Fibroblast of the aortic adventitia (primary cell): Measurements from ENCODE around the gene OARD1. TPM values are rescaled to one million over a fixed set of nuclear protein-coding genes. Genes with fewer than 3 reads are reported as not detected.

Experiments used
- DNase-seq: peaks from one replicate; pipeline ENCODE4 v3.0.0-alpha.2; 2010; ENCODE audit warnings: low read depth
- H3K4me3 ChIP-seq: 2 replicates; pipeline ENCODE4 v1.5.1; 2011; ENCODE audit warnings: low read depth, mild to moderate bottlenecking, control low read depth, low read length, moderate library complexity
- CTCF ChIP-seq: IDR thresholded peaks from 2 replicates; pipeline ENCODE4 v1.5.1; 2011; ENCODE audit warnings: mild to moderate bottlenecking, low read length, control low read depth, inconsistent platforms; ENCODE audit not compliant: insufficient read depth
- total RNA-seq: library from RNA; depleted of rRNA; stranded (reverse); fragments of >200 nt; gene quantifications from 2 replicates; pipeline ENCODE4 v1.2.3, GENCODE V29; 2012; ENCODE audit warnings: low replicate concordance

The OARD1 gene
- total RNA-seq, 1 donor, result 10.8 TPM

DNA sequence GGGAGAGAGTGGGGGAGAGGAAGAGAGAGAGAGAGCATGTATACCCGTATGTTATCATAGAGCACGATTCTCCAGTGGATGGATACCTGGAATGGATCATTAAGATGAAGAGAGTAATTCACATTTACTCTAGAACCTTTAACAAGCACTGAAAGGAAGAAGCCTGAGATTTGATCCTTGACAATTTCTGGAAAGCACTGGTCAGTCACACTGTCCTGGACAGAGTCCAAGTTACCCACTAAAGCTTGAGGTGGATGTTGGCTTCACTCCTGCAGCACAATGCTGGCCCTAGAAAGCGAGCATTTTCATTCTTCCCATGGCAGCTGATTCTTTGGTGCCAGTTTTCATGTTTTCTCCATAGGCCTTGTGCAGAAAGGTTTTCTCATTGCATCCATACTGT, 26.2 kb upstream of the OARD1 start:
- peak; percentile 23 for DNase-seq
- no peak for TF ChIP-seq CTCF
- no peak overlapping the region for H3K4me3 ChIP-seq

DNA sequence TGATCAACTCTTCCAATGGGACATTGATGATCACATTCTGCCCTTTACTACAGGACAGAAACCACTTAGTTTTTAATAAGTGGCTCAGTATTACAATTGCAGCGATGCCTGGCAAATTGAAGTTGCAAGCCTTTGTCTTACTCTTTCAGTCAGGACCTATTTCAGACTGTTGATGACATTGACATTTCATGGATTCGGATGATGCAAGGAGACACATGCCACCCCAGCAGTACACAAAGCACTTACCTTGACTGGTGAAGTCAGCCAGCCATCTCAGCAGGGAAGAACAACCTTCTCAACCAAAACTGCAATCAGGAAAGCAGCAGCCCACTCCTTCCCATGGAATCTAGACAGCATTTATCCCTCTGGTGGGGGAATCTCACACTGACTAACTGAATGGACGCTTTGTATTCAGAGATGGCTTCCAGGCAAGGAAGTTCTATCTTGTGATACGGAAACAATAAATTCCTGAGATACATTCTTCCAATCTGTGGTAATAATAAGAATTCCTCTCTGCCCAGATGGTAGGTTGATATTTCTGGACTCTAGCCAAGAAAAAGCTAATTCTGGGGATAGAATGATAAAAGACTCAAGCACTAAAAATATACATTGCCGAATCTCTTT, 25.4 kb upstream of the OARD1 start:
- no peak overlapping the region for H3K4me3 ChIP-seq
- TF ChIP-seq CTCF, result peak; percentile 3
- DNase-seq, result peak; percentile 66

DNA sequence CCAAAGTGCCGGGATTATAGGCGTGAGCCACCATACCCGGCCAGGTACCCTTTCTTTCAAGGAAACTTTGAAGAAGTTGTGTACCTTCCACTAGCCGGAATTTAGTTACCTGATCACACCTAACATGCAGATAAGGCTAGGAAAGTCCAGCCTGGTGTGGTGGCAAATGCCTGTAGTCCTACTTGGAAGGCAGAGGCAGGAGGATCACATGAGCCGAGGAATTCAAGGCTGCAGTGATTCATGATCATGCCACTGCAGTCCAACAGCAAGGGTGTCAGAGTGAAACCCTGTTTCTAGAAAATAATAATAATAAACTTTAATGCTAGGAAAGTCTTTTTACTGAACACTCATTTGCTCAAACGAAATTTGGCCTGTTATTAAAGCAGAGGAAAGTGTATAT, 21.6 kb upstream of the OARD1 start:
- DNase-seq, result peak; percentile 12
- TF ChIP-seq CTCF, result no peak
- H3K4me3 ChIP-seq, result no peak overlapping the region

GRCh38 chr6:41092421-41093140, 20.4 kb upstream of the OARD1 start:
- DNase-seq, result peak; percentile 47
- no peak overlapping the region for H3K4me3 ChIP-seq
- peak; percentile 47 for TF ChIP-seq CTCF

DNA sequence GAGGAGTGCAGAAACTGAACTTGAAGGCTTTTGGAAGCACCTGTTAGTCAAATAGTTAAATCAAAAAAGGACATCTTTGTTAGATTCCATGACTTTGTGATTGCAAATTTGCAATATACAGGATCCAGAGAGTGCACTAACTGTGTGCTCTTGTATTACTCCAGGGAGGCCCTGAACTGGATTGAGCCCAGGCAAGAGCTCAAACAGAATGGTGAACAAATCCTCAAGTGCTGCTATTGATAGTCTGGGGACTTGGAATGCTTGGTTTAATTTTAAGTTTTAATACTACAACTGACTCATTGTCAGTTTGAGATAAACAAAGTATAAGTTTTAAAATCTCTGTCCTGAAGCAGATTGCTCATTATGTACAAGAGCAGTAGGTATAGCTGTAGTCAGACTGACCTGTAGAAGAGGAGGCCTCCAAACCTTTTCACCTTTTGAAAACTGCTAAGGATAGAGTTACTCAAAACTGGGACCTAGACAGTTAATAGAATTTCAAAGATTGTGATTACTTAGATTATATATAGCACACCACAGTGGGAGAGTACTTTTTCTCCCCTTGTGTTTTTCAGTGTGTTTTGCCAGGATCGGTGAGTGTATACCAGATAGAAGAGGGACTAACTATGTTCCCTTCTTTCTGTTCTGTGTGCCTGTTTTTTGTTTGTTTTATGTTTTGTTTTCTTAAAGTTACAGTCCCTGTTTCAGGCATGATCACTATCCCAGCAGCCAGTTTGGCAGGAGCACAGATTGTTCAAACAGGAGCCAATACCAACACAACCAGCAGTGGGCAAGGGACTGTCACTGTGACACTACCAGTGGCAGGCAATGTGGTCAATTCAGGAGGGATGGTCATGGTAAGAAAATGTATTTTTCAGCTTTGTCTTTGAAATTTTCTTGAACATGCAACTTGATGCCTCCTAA, 18.9 kb upstream of the OARD1 start:
- no peak for DNase-seq
- no peak overlapping the region for H3K4me3 ChIP-seq
- no peak for TF ChIP-seq CTCF

- DNase-seq, result no peak
- H3K4me3 ChIP-seq, result no peak overlapping the region
- no peak for TF ChIP-seq CTCF
Measured at GRCh38 chr6:41088451-41088850, 16.3 kb upstream of the OARD1 start.
